Breast epithelium (tissue), 4 donors: ENCODE measurements around the gene MYBBP1A. TPM values are rescaled to one million over a fixed set of nuclear protein-coding genes. Genes with fewer than 3 reads are reported as not detected.
"Not testable (repeated sequence)": the region's sequence is repeated elsewhere in the genome, so short reads cannot be mapped to it uniquely, and the experiment has no call there.

Source experiments
- DNase-seq, 2 donors: peaks; one replicate each; pipeline ENCODE4 v3.0.0-alpha.2; 2019; ENCODE audit warnings: low spot score in 2 of 2
- H3K27ac ChIP-seq, 2 donors: fragments of 200-600 bp; sonication (generic) in 1 of 2; one replicate each; pipeline ENCODE4 v1.5.1; 2016 to 2019; ENCODE audit warnings: mild to moderate bottlenecking in 1 of 2
- H3K27me3 ChIP-seq, 2 donors: fragments of 200-600 bp; sonication (generic) in 1 of 2; one replicate each; pipeline versions ENCODE4 v1.5.1 to v1.6.0; 2017 to 2019; ENCODE audit warnings: control low read depth in 1 of 2, mild to moderate bottlenecking in 1 of 2
- H3K36me3 ChIP-seq: fragments of 200-600 bp; one replicate; pipeline ENCODE4 v1.5.1; 2019
- H3K4me1 ChIP-seq, 2 donors: fragments of 200-600 bp; sonication (generic); one replicate each; pipeline ENCODE4 v1.5.1; 2016 to 2019; ENCODE audit warnings: control low read depth in 1 of 2
- H3K4me3 ChIP-seq, 3 donors: fragments of 200-600 bp; sonication (generic); 1 replicate in 2 of 3; 2 replicates in 1 of 3; pipeline ENCODE4 v1.5.1; 2016 to 2019; ENCODE audit warnings: mild to moderate bottlenecking in 3 of 3, moderate library complexity in 2 of 3
- H3K9me3 ChIP-seq, 2 donors: fragments of 200-600 bp; sonication (generic) in 1 of 2; one replicate each; pipeline ENCODE4 v1.5.1; 2016 to 2019; ENCODE audit warnings: control low read depth in 1 of 2
- CTCF ChIP-seq, 3 donors: fragments of 450-650 bp; IDR thresholded peaks; one replicate each; pipeline ENCODE4 v1.5.1; 2016 to 2017; ENCODE audit warnings: antibody characterized with exemption in 3 of 3, mild to moderate bottlenecking in 3 of 3, moderate library complexity in 3 of 3
- POLR2A ChIP-seq: fragments of 450-650 bp; IDR thresholded peaks from one replicate; pipeline ENCODE4 v1.6.1; 2016; ENCODE audit warnings: antibody characterized with exemption, mild to moderate bottlenecking, moderate library complexity
- POLR2AphosphoS5 ChIP-seq, 3 donors: sonication (generic); formaldehyde crosslinking; IDR thresholded peaks; one replicate each; pipeline ENCODE4 v1.6.1; 2017; ENCODE audit warnings: antibody characterized with exemption in 3 of 3
- intact Hi-C: fragments of 100-400 bp; cut with DNase I; formaldehyde crosslinking; loops from one replicate; pipeline ENCODE4 v1.15.1; 2023; ENCODE audit warnings: low total_unique reads
- total RNA-seq, 3 donors: library from RNA; depleted of rRNA; stranded (reverse); fragments of >200 nt; gene quantifications; one replicate each; pipeline ENCODE4 v1.1.0, GENCODE V29; 2016

MYBBP1A gene
- total RNA-seq, 3 donors from 2014 or later = 26.9 to 61.6 (median 50.1) TPM

GRCh38 chr17:4596636-4597380 lies 41.6 kb upstream of the MYBBP1A start:
- DNase-seq = no peak
- peaks cover 0 to 8% of the 10 kb centered on the region in 2 donors for H3K4me1 ChIP-seq
- H3K27ac ChIP-seq = no peak overlapping the region
- TF ChIP-seq CTCF (IDR thresholded peaks at IDR 0.05) = no peak
- no peak for TF ChIP-seq POLR2AphosphoS5 (IDR thresholded peaks at IDR 0.05)
- no peak for TF ChIP-seq POLR2A
- intact Hi-C loops = no loop called here
- H3K36me3 ChIP-seq = no peaks in the 10 kb centered on the region
- no peak overlapping the region for H3K4me3 ChIP-seq
- no peaks in the 10 kb centered on the region for H3K27me3 ChIP-seq
- no peaks in the 10 kb centered on the region for H3K9me3 ChIP-seq

GRCh38 chr17:4595685-4596342 lies 40.6 kb upstream of the MYBBP1A start:
- H3K4me3 ChIP-seq, H3K27me3 ChIP-seq, H3K9me3 ChIP-seq, DNase-seq, H3K4me1 ChIP-seq, H3K36me3 ChIP-seq, intact Hi-C loops, H3K27ac ChIP-seq: not testable (repeated sequence)

DNA sequence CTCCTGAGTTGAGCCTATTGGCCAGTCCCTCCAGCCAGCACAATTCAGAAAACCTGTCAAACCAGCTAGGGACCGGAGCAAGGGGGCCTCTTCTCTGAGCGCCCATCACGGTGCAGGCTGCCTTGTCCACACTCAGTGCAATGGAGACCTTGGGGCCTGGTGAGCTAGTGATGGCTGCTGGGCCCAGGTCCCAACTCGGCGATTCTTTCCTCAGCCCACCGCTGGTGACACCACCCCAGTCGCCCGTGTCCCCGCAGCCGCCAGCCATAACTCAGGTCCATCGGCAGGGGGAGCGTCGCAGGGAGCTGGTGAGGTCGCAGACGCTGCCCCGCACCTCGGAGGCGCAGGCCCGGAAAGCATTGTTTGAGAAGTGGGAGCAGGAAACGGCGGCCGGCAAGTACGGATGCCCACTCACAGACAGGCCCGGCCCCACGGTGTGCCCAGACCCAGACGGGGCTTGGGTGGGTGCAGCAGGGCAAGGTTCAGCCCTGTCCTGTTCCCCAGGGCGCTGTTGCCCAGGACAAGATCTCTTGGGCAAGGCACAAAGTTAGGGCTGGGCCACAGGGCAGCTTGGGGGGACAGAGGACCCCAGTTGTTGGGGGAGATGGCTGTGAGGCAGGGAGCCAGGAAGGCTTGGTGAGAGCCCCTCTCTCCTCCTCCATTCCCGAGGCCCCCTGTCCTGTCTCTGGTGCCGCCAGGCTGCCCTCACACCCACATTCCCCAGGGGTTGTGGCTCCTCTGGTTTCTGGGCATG lies 39.9 kb upstream of the MYBBP1A start:
- peak overlapping the region in 1 of 3 donors; percentile 34 for H3K4me3 ChIP-seq
- no peak for DNase-seq

DNA sequence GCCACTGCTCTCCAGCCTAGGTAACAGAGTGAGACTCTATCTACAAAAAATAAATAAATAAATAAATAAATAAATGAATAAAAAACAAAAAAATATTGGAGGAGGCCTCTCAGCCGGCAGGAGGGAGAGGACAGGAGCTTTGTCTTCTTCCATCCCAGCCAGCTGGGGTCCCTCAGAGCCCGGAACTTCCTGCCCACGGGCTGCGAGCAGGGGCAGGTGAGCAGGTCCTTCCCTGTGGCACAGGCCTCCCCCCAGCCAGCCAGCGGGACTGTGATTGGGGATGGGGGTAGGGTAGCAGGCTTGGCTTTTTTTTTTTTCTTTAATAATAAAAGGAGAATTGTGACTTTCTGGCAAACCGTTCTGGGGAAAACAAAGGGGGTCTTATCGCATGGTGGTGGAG lies 39.2 kb upstream of the MYBBP1A start:
- no peaks in the 10 kb centered on the region for H3K27me3 ChIP-seq
- no peak overlapping the region for H3K27ac ChIP-seq
- no peak for DNase-seq
- TF ChIP-seq POLR2A = no peak
- no peak for TF ChIP-seq POLR2AphosphoS5 (IDR thresholded peaks at IDR 0.05)
- no peak for TF ChIP-seq CTCF (IDR thresholded peaks at IDR 0.05)
- H3K9me3 ChIP-seq = no peaks in the 10 kb centered on the region
- H3K36me3 ChIP-seq = no peaks in the 10 kb centered on the region
- H3K4me3 ChIP-seq = no peak overlapping the region
- intact Hi-C loops = no loop called here
- H3K4me1 ChIP-seq = peaks cover 0 to 3% of the 10 kb centered on the region in 2 donors

More for the DNA sequence above, 39.9 kb upstream of the MYBBP1A start:
- intact Hi-C loops = no loop called here
- no peaks in the 10 kb centered on the region for H3K36me3 ChIP-seq
- H3K27ac ChIP-seq = no peak overlapping the region
- H3K9me3 ChIP-seq = no peaks in the 10 kb centered on the region
- peaks cover 0 to 8% of the 10 kb centered on the region in 2 donors for H3K4me1 ChIP-seq
- TF ChIP-seq CTCF (IDR thresholded peaks at IDR 0.05) (peak in 2 of 3 donors; percentile 19 to 24), POLR2AphosphoS5 (IDR thresholded peaks at IDR 0.05) (no peak), POLR2A (no peak)
- H3K27me3 ChIP-seq = no peaks in the 10 kb centered on the region

GRCh38 chr17:4593021-4593421 lies 37.8 kb upstream of the MYBBP1A start:
- DNase-seq = no peak
- Histone ChIP-seq H3K27me3 (no peaks in the 10 kb centered on the region), H3K27ac (no peak overlapping the region), H3K4me1 (no peaks in the 10 kb centered on the region), H3K4me3 (no peak overlapping the region), H3K9me3 (no peaks in the 10 kb centered on the region), H3K36me3 (no peaks in the 10 kb centered on the region)
- TF ChIP-seq POLR2AphosphoS5 (IDR thresholded peaks at IDR 0.05) (no peak), POLR2A (no peak)
- intact Hi-C loops = no loop called here
